Upper lobe of left lung (tissue), 4 donors: ENCODE results near the gene MAD1L1.

Experiments used
- POLR2A ChIP-seq, 4 donors: fragments of 450-650 bp; IDR thresholded peaks; one replicate each; pipeline ENCODE4 v1.5.1; 2016 to 2017; ENCODE audit warnings: antibody characterized with exemption in 4 of 4, mild to moderate bottlenecking in 2 of 4
- POLR2AphosphoS5 ChIP-seq, 2 donors: sonication (generic); formaldehyde crosslinking; IDR thresholded peaks; one replicate each; pipeline ENCODE4 v1.5.1; 2017; ENCODE audit warnings: antibody characterized with exemption in 2 of 2
- TF ChIP-seq, protein P1 (sequence below), 6 experiments: fragments of 450-650 bp in 4 of 6; fragments of 200-600 bp in 2 of 6; sonication (generic) in 2 of 6; IDR thresholded peaks; one replicate each; pipeline ENCODE4 v1.5.1; 2016 to 2019; ENCODE audit warnings: antibody characterized with exemption in 6 of 6

DNA sequence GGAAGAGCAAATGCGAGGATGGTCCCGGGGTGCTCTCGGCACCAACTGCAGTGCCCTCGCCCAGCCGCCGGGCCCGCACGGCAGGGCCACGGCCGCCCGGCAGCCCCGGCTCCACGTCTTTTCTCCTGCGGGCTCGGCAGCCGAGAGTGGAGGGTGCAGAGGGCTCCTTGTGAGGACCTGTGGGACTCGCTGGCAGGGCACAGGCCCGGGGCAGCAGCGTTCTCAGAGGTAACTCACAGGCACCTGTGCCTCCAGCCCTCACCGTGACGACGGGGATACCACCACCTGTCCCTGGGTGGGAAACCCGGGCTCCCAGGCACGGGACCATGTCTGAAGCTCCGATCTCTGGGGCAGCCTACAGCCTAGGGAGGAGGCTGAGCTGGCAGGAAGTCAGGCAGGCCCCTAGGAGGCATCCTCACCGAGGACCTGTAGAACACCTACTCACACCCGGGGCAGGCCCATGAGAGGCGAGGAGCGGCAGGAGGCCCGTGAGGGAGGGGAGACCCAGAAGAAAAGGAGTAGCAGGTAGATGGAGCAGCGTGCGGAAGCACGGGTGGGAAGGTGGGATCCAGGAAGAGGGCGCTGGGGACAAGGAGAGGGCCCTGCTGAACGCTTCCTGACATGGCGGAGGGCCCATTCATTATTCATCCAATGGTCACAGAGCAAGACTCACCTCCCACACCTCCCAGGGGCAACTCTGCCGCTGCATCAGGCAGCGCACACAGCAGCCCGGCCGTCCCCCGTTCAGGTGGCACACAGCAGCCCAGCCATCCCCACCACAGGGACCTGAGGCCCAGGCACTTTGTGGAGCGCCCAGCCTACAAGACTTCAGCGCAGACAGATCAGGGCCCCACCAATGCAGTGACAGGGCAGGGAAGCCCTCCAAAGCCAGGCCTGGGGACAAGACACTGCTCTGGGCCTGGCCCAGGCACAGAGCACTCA lies 244.9 kb downstream of the MAD1L1 start:
- TF ChIP-seq POLR2AphosphoS5 (IDR thresholded peaks at IDR 0.05), result no peak
- TF ChIP-seq, protein P1, sequence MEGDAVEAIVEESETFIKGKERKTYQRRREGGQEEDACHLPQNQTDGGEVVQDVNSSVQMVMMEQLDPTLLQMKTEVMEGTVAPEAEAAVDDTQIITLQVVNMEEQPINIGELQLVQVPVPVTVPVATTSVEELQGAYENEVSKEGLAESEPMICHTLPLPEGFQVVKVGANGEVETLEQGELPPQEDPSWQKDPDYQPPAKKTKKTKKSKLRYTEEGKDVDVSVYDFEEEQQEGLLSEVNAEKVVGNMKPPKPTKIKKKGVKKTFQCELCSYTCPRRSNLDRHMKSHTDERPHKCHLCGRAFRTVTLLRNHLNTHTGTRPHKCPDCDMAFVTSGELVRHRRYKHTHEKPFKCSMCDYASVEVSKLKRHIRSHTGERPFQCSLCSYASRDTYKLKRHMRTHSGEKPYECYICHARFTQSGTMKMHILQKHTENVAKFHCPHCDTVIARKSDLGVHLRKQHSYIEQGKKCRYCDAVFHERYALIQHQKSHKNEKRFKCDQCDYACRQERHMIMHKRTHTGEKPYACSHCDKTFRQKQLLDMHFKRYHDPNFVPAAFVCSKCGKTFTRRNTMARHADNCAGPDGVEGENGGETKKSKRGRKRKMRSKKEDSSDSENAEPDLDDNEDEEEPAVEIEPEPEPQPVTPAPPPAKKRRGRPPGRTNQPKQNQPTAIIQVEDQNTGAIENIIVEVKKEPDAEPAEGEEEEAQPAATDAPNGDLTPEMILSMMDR (IDR thresholded peaks at IDR 0.05), result no peak
- no peak for TF ChIP-seq POLR2A (IDR thresholded peaks at IDR 0.05)
